Activated T-helper 1 cell treated with Interleukin-2 at 50 U/mL for 16 hours (primary cell): ENCODE results near the gene LRP3.
A peak's percentile ranks its signal among the peaks of the same experiment; 100 is the strongest.
"Not testable (repeated sequence)": the region's sequence is repeated elsewhere in the genome, so short reads cannot be mapped to it uniquely, and the experiment has no call there.

ENCODE experiments used
- DNase-seq: peaks from one replicate; pipeline ENCODE4 v3.0.0-alpha.2; 2020; ENCODE audit warnings: low read depth

Gene LRP3

GRCh38 chr19:33217881-33218280 is 23.8 kb downstream of the LRP3 start:
- no peak for DNase-seq

GRCh38 chr19:33219261-33219815 is 25.2 kb downstream of the LRP3 start:
- no peak for DNase-seq

- no peak for DNase-seq
Observed at GRCh38 chr19:33220115-33220514, 26.0 kb downstream of the LRP3 start.

- DNase-seq = no peak
Observed at GRCh38 chr19:33220735-33221134, 26.6 kb downstream of the LRP3 start.

GRCh38 chr19:33221638-33222037 is 27.5 kb downstream of the LRP3 start:
- DNase-seq = no peak

- not testable (repeated sequence) for DNase-seq
Observed at GRCh38 chr19:33222255-33222654, 28.1 kb downstream of the LRP3 start.

- no peak for DNase-seq
Observed at GRCh38 chr19:33224694-33225457, 30.7 kb downstream of the LRP3 start.

GRCh38 chr19:33225458-33225926 is 31.4 kb downstream of the LRP3 start, which contains the start of gene SLC7A10:
SLC7A10 (minus strand) TSS chr19:33225850; CDS start chr19:33225703, 147 bp downstream.
- DNase-seq = no peak

GRCh38 chr19:33226550-33227241 is 32.6 kb downstream of the LRP3 start:
- no peak for DNase-seq

GRCh38 chr19:33227242-33227650 is 33.1 kb downstream of the LRP3 start:
- DNase-seq = no peak

GRCh38 chr19:33227870-33228599 is 33.9 kb downstream of the LRP3 start:
- DNase-seq = no peak

- no peak for DNase-seq
Observed at GRCh38 chr19:33229962-33230361, 35.8 kb downstream of the LRP3 start.

- DNase-seq = no peak
Observed at GRCh38 chr19:33231511-33231910, 37.4 kb downstream of the LRP3 start.

GRCh38 chr19:33232656-33233055 is 38.5 kb downstream of the LRP3 start:
- no peak for DNase-seq

- no peak for DNase-seq
Observed at GRCh38 chr19:33233056-33233873, 39.1 kb downstream of the LRP3 start.

- DNase-seq = no peak
Observed at GRCh38 chr19:33234092-33234491, 40.0 kb downstream of the LRP3 start.

GRCh38 chr19:33234736-33235135 is 40.6 kb downstream of the LRP3 start:
- DNase-seq = no peak

- peak; percentile 51 for DNase-seq
Observed at GRCh38 chr19:33235269-33235995, 41.3 kb downstream of the LRP3 start.

GRCh38 chr19:33235996-33236350 is 41.8 kb downstream of the LRP3 start:
- no peak for DNase-seq

- DNase-seq = no peak
Observed at GRCh38 chr19:33236696-33237390, 42.7 kb downstream of the LRP3 start.
